ENCODE data around the gene TMEM175.

The TMEM175 gene

GRCh38 chr4:948101-948935, 16.1 kb downstream of the TMEM175 start:
- no peak for DNase-seq

- DNase-seq: no peak
Measured at GRCh38 chr4:948936-949300, 16.7 kb downstream of the TMEM175 start.

GRCh38 chr4:949656-950055, 17.4 kb downstream of the TMEM175 start:
- DNase-seq: no peak

- DNase-seq: no peak
Measured at GRCh38 chr4:950136-951020, 18.1 kb downstream of the TMEM175 start.

GRCh38 chr4:951186-951585, 18.9 kb downstream of the TMEM175 start:
- no peak for DNase-seq

- no peak for DNase-seq
Measured at GRCh38 chr4:951594-952468, 19.6 kb downstream of the TMEM175 start.

- DNase-seq: no peak
Measured at GRCh38 chr4:952881-953573, 20.8 kb downstream of the TMEM175 start.

GRCh38 chr4:953574-953915, 21.3 kb downstream of the TMEM175 start:
- no peak for DNase-seq

GRCh38 chr4:954211-955020, 22.2 kb downstream of the TMEM175 start:
- DNase-seq: no peak

GRCh38 chr4:955161-955921, 23.1 kb downstream of the TMEM175 start:
- no peak for DNase-seq

GRCh38 chr4:955931-956381, 23.7 kb downstream of the TMEM175 start:
- no peak for DNase-seq

- no peak for DNase-seq
Measured at GRCh38 chr4:956531-957230, 24.4 kb downstream of the TMEM175 start.

GRCh38 chr4:957231-957580, 24.9 kb downstream of the TMEM175 start:
- no peak for DNase-seq

GRCh38 chr4:957581-958313, 25.5 kb downstream of the TMEM175 start:
- DNase-seq: no peak

GRCh38 chr4:958314-958665, 26.0 kb downstream of the TMEM175 start:
- no peak for DNase-seq

GRCh38 chr4:958696-959337, 26.6 kb downstream of the TMEM175 start:
- no peak for DNase-seq

- no peak for DNase-seq
Measured at GRCh38 chr4:959338-960139, 27.3 kb downstream of the TMEM175 start.

- no peak for DNase-seq
Measured at GRCh38 chr4:960140-960635, 27.9 kb downstream of the TMEM175 start.
